ENCODE data around the gene EHMT1. TPM values are rescaled to one million over a fixed set of nuclear protein-coding genes. Genes with fewer than 3 reads are reported as not detected.
"Not testable (repeated sequence)": the region's sequence is repeated elsewhere in the genome, so short reads cannot be mapped to it uniquely, and the experiment has no call there.

EHMT1 gene
- polyA plus RNA-seq, 2 donors, result 26.6 to 42.3 TPM

DNA sequence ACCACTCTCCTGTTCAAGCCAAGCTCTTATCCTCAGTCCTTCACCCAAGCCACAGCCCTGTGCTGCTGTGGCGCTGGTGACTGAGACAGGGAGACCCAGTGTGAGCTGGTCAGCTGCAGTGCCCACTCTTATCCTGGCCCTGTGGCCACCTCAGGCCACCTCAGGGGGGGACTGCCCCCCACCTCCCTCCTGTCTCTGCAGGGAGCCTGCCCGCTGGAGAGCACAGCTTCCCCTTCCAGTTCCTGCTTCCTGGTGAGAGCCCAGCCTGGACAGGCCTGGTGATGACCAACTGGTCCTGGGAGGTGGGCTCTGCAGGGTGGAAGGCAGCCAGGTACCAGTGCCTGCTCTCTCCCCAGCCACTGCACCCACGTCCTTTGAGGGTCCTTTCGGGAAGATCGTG is 5.5 kb upstream of the EHMT1 start:
- Histone ChIP-seq H3K4me1 (ENCODE audit: control insufficient read depth in 2 of 2, insufficient read depth in 2 of 2, low read length in 1 of 2) (peaks cover 2 to 35% of the 10 kb centered on the region in 2 donors), H3K36me3 (ENCODE audit: control insufficient read depth in 2 of 2, insufficient read depth in 2 of 2, low read length in 1 of 2) (peaks cover 0 to 36% of the 10 kb centered on the region in 2 donors), H3K27me3 (ENCODE audit: control insufficient read depth in 1 of 2, insufficient read depth in 2 of 2, low read length in 2 of 2) (no peaks in the 10 kb centered on the region), H3K27ac (ENCODE audit: low read depth in 2 of 2, low read length in 1 of 2) (peak overlapping the region; percentile 93 to 99), H3K9me3 (ENCODE audit: control insufficient read depth in 2 of 2, insufficient read depth in 1 of 2, low read depth in 1 of 2, low read length in 1 of 2) (no peaks in the 10 kb centered on the region), H3K4me3 (ENCODE audit: low read depth in 1 of 2, low read length in 2 of 2) (peak overlapping the region in 1 of 2 donors; percentile 47)
- WGBS, 2 donors, result 84 to 88% methylated on average over 5 of the region's 5 CpGs

GRCh38 chr9:137613738-137614523 is 4.9 kb upstream of the EHMT1 start:
- Histone ChIP-seq H3K9me3 (ENCODE audit: control insufficient read depth in 2 of 2, insufficient read depth in 1 of 2, low read depth in 1 of 2, low read length in 1 of 2) (no peaks in the 10 kb centered on the region), H3K27me3 (ENCODE audit: control insufficient read depth in 1 of 2, insufficient read depth in 2 of 2, low read length in 2 of 2) (no peaks in the 10 kb centered on the region), H3K27ac (ENCODE audit: low read depth in 2 of 2, low read length in 1 of 2) (peak overlapping the region; percentile 93 to 99), H3K4me1 (ENCODE audit: control insufficient read depth in 2 of 2, insufficient read depth in 2 of 2, low read length in 1 of 2) (peaks cover 2 to 35% of the 10 kb centered on the region in 2 donors), H3K36me3 (ENCODE audit: control insufficient read depth in 2 of 2, insufficient read depth in 2 of 2, low read length in 1 of 2) (peaks cover 0 to 36% of the 10 kb centered on the region in 2 donors), H3K4me3 (ENCODE audit: low read depth in 1 of 2, low read length in 2 of 2) (peak overlapping the region in 1 of 2 donors; percentile 47)
- 92 to 93% methylated on average over 27 of the region's 27 CpGs for WGBS, 2 donors

DNA sequence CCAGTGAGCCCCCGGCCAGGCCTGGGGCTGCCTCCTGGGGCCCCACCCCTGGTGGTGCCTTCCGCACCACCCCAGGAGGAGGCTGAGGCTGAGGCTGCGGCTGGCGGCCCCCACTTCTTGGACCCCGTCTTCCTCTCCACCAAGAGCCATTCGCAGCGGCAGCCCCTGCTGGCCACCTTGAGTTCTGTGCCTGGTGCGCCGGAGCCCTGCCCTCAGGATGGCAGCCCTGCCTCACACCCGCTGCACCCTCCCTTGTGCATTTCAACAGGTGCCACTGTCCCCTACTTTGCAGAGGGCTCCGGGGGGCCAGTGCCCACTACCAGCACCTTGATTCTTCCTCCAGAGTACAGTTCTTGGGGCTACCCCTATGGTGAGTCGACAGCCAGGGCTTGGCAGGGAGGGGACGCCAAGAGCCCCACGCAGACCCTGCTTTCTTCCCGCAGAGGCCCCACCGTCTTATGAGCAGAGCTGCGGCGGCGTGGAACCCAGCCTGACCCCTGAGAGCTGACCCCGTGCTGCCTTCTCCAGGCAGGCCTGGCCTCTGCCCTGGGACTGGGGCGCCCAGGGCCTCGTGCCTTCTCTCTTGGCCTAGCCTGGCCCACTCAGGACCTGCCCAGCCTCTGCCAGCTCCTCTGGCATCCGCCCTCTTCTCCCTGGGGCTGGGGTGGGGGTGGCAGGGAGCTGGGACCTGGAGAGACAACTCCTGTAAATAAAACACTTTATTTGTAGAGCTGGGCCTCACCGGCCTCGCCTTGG is 4.0 kb upstream of the EHMT1 start:
- H3K4me1 ChIP-seq (ENCODE audit: control insufficient read depth in 2 of 2, insufficient read depth in 2 of 2, low read length in 1 of 2), result peaks cover 2 to 35% of the 10 kb centered on the region in 2 donors
- H3K4me3 ChIP-seq (ENCODE audit: low read depth in 1 of 2, low read length in 2 of 2), result no peak overlapping the region
- H3K27ac ChIP-seq (ENCODE audit: low read depth in 2 of 2, low read length in 1 of 2), result no peak overlapping the region
- H3K36me3 ChIP-seq (ENCODE audit: control insufficient read depth in 2 of 2, insufficient read depth in 2 of 2, low read length in 1 of 2), result peaks cover 0 to 36% of the 10 kb centered on the region in 2 donors
- no peaks in the 10 kb centered on the region for H3K27me3 ChIP-seq (ENCODE audit: control insufficient read depth in 1 of 2, insufficient read depth in 2 of 2, low read length in 2 of 2)
- WGBS, 2 donors, result 88 to 94% methylated on average over 25 of the region's 25 CpGs
- no peaks in the 10 kb centered on the region for H3K9me3 ChIP-seq (ENCODE audit: control insufficient read depth in 2 of 2, insufficient read depth in 1 of 2, low read depth in 1 of 2, low read length in 1 of 2)

DNA sequence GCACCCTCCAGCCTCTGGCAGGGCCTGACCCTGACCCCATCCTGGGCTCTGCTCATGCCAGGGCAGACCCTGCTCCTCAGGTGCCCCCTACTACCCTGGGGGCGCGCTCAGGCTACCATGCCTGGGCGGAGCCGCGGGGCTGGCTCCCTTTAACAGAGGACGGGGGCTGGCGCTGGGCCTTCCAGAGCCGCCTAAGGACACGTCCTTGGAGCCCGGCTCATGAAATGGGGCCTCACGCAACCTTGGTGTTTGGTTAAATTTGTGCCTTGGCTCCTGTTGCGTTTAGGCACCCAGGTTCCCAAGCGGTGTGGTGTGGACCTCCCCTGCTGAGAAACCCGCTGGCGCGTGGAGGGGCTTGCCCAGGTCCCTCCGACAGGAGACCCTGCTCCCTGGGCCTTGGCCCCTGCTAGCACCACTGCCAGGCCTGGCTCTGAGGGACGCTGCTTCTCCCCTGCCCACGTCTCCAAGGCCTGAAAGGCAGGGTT is 3.4 kb upstream of the EHMT1 start:
- no peak overlapping the region for H3K27ac ChIP-seq (ENCODE audit: low read depth in 2 of 2, low read length in 1 of 2)
- H3K27me3 ChIP-seq (ENCODE audit: control insufficient read depth in 1 of 2, insufficient read depth in 2 of 2, low read length in 2 of 2), result no peaks in the 10 kb centered on the region
- peaks cover 2 to 37% of the 10 kb centered on the region in 2 donors for H3K4me1 ChIP-seq (ENCODE audit: control insufficient read depth in 2 of 2, insufficient read depth in 2 of 2, low read length in 1 of 2)
- no peak overlapping the region for H3K4me3 ChIP-seq (ENCODE audit: low read depth in 1 of 2, low read length in 2 of 2)
- WGBS, 2 donors, result 87 to 88% methylated on average over 19 of the region's 19 CpGs
- peaks cover 0 to 36% of the 10 kb centered on the region in 2 donors for H3K36me3 ChIP-seq (ENCODE audit: control insufficient read depth in 2 of 2, insufficient read depth in 2 of 2, low read length in 1 of 2)
- no peaks in the 10 kb centered on the region for H3K9me3 ChIP-seq (ENCODE audit: control insufficient read depth in 2 of 2, insufficient read depth in 1 of 2, low read depth in 1 of 2, low read length in 1 of 2)

DNA sequence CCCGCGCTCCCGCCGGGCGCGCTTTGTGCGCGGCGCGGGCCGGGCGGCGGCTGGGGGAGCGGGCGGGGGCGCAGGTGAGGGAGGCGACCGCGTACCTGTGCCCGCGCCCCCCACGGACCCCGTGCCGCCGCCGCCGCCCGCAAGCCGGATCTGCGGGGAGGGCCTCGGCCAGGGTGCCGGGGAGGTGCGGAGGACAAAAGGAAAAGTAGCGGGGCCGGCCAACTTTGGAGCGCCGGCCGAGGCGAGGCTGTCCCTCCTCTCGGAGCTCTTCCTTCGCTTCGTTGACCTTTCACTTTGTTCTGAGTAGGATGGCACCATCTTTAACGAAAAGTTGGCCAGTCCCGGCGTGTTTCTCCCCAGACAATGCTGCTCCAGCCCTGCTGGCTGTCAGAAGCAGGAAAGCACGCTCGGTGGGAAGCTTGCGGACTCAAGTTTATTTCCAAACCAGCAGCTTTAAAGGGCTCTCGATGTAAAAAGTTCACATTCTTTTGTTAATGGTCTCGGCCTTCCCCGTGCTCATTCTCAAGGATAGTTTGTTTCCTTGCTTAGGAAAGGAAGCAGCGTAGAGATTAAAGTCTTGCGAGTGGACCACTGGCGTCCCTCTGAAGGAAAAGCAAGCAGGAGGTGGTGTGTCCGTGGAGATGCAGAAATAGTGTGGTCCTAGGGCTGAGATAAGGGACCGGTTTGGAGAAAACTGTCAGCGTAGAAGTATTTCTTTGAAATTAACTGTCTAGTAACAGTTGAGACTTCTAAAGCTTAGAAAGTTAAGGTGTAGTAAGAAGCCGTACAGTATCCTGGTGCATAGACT is 639 bp downstream of the EHMT1 start:
- Histone ChIP-seq H3K9me3 (ENCODE audit: control insufficient read depth in 2 of 2, insufficient read depth in 1 of 2, low read depth in 1 of 2, low read length in 1 of 2) (no peaks in the 10 kb centered on the region), H3K27me3 (ENCODE audit: control insufficient read depth in 1 of 2, insufficient read depth in 2 of 2, low read length in 2 of 2) (no peaks in the 10 kb centered on the region), H3K4me1 (ENCODE audit: control insufficient read depth in 2 of 2, insufficient read depth in 2 of 2, low read length in 1 of 2) (peaks cover 0 to 10% of the 10 kb centered on the region in 2 donors), H3K4me3 (ENCODE audit: low read depth in 1 of 2, low read length in 2 of 2) (peak overlapping the region; percentile 76 to 95), H3K36me3 (ENCODE audit: control insufficient read depth in 2 of 2, insufficient read depth in 2 of 2, low read length in 1 of 2) (peaks cover 0 to 20% of the 10 kb centered on the region in 2 donors), H3K27ac (ENCODE audit: low read depth in 2 of 2, low read length in 1 of 2) (peak overlapping the region; percentile 91 to 95)
- WGBS, 2 donors, result 0% methylated on average over 45 to 58 of the region's 58 CpGs

- Histone ChIP-seq H3K9me3 (ENCODE audit: control insufficient read depth in 2 of 2, insufficient read depth in 1 of 2, low read depth in 1 of 2, low read length in 1 of 2) (no peaks in the 10 kb centered on the region), H3K27me3 (ENCODE audit: control insufficient read depth in 1 of 2, insufficient read depth in 2 of 2, low read length in 2 of 2) (no peaks in the 10 kb centered on the region), H3K36me3 (ENCODE audit: control insufficient read depth in 2 of 2, insufficient read depth in 2 of 2, low read length in 1 of 2) (peaks cover 0 to 14% of the 10 kb centered on the region in 2 donors), H3K27ac (ENCODE audit: low read depth in 2 of 2, low read length in 1 of 2) (no peak overlapping the region), H3K4me3 (ENCODE audit: low read depth in 1 of 2, low read length in 2 of 2) (peak overlapping the region in 1 of 2 donors; percentile 95), H3K4me1 (ENCODE audit: control insufficient read depth in 2 of 2, insufficient read depth in 2 of 2, low read length in 1 of 2) (peaks cover 0 to 10% of the 10 kb centered on the region in 2 donors)
- 39 to 43% methylated on average over 4 of the region's 4 CpGs for WGBS, 2 donors
These were observed 1.2 kb downstream of the EHMT1 start for GRCh38 chr9:137620048-137620405.

- Histone ChIP-seq H3K36me3 (ENCODE audit: control insufficient read depth in 2 of 2, insufficient read depth in 2 of 2, low read length in 1 of 2) (peaks cover 0 to 9% of the 10 kb centered on the region in 2 donors), H3K27me3 (ENCODE audit: control insufficient read depth in 1 of 2, insufficient read depth in 2 of 2, low read length in 2 of 2) (no peaks in the 10 kb centered on the region), H3K9me3 (ENCODE audit: control insufficient read depth in 2 of 2, insufficient read depth in 1 of 2, low read depth in 1 of 2, low read length in 1 of 2) (no peaks in the 10 kb centered on the region), H3K4me3 (ENCODE audit: low read depth in 1 of 2, low read length in 2 of 2) (peak overlapping the region in 1 of 2 donors; percentile 3), H3K4me1 (ENCODE audit: control insufficient read depth in 2 of 2, insufficient read depth in 2 of 2, low read length in 1 of 2) (peaks cover 0 to 10% of the 10 kb centered on the region in 2 donors), H3K27ac (ENCODE audit: low read depth in 2 of 2, low read length in 1 of 2) (no peak overlapping the region)
- 70 to 73% methylated on average over 7 of the region's 7 CpGs for WGBS, 2 donors
These were observed 1.8 kb downstream of the EHMT1 start for GRCh38 chr9:137620581-137620980.

DNA sequence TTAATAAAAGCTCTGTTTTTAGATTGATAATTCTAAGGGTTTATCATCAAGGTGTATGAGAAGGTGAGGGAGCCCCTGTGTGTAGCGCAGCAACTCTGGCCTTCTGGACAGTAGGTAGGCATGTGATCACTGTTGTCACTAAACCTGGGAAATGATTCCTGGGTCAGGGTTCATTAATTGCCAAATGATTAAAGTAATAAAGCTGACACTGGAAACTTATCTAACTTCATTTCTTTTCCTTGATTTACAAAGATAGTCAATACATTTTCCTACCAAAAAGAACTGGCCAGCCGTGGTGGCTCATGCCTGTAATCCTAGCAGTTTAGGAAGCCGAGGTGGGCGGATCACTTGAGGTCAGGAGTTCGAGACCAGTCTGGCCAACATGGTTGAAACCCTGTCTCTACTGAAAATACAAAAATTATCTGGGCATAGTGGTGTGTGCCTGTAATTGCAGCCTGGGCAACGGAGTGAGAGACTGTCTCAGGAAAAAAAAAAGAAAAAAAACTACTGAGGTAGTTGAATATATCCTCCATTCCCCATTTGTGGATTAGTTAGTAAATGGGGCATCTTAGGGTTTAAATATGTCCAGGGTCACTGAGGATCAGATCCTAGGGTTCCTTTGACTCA is 2.4 kb downstream of the EHMT1 start:
- no peak overlapping the region for H3K27ac ChIP-seq (ENCODE audit: low read depth in 2 of 2, low read length in 1 of 2)
- no peak overlapping the region for H3K4me3 ChIP-seq (ENCODE audit: low read depth in 1 of 2, low read length in 2 of 2)
- no peaks in the 10 kb centered on the region for H3K9me3 ChIP-seq (ENCODE audit: control insufficient read depth in 2 of 2, insufficient read depth in 1 of 2, low read depth in 1 of 2, low read length in 1 of 2)
- H3K36me3 ChIP-seq (ENCODE audit: control insufficient read depth in 2 of 2, insufficient read depth in 2 of 2, low read length in 1 of 2), result peaks cover 0 to 5% of the 10 kb centered on the region in 2 donors
- no peaks in the 10 kb centered on the region for H3K27me3 ChIP-seq (ENCODE audit: control insufficient read depth in 1 of 2, insufficient read depth in 2 of 2, low read length in 2 of 2)
- 51 to 62% methylated on average over 6 of the region's 6 CpGs for WGBS, 2 donors
- peaks cover 0 to 10% of the 10 kb centered on the region in 2 donors for H3K4me1 ChIP-seq (ENCODE audit: control insufficient read depth in 2 of 2, insufficient read depth in 2 of 2, low read length in 1 of 2)

GRCh38 chr9:137622211-137622610 is 3.4 kb downstream of the EHMT1 start:
- H3K27ac ChIP-seq (ENCODE audit: low read depth in 2 of 2, low read length in 1 of 2); H3K4me1 ChIP-seq (ENCODE audit: control insufficient read depth in 2 of 2, insufficient read depth in 2 of 2, low read length in 1 of 2); H3K36me3 ChIP-seq (ENCODE audit: control insufficient read depth in 2 of 2, insufficient read depth in 2 of 2, low read length in 1 of 2); H3K4me3 ChIP-seq (ENCODE audit: low read depth in 1 of 2, low read length in 2 of 2); H3K9me3 ChIP-seq (ENCODE audit: control insufficient read depth in 2 of 2, insufficient read depth in 1 of 2, low read depth in 1 of 2, low read length in 1 of 2); H3K27me3 ChIP-seq (ENCODE audit: control insufficient read depth in 1 of 2, insufficient read depth in 2 of 2, low read length in 2 of 2): not testable (repeated sequence)
- WGBS, 2 donors, result 87 to 90% methylated on average over 8 of the region's 8 CpGs

Data from esophagus (tissue), 2 donors.